GM18873 (cell line): ENCODE measurements around the gene RNASE1.
"Not testable (repeated sequence)": the region's sequence is repeated elsewhere in the genome, so short reads cannot be mapped to it uniquely, and the experiment has no call there.

Source experiments
- ATAC-seq: cut with Tn5 transposase; IDR thresholded peaks from one replicate; pipeline ENCODE4 v1.9.1; 2021; ENCODE audit warnings: mild to moderate bottlenecking, moderate library complexity, moderate number of reproducible peaks; ENCODE audit not compliant: unreplicated experiment, low FRiP score

RNASE1 gene

GRCh38 chr14:20775901-20776300 lies 26.7 kb downstream of the RNASE1 start:
- no peak for ATAC-seq

GRCh38 chr14:20775043-20775442 lies 27.6 kb downstream of the RNASE1 start:
- no peak for ATAC-seq

- ATAC-seq, result no peak
Measured at GRCh38 chr14:20774258-20774824, 28.3 kb downstream of the RNASE1 start.

GRCh38 chr14:20772650-20773049 lies 30.0 kb downstream of the RNASE1 start:
- ATAC-seq, result no peak

- ATAC-seq, result no peak
Measured at GRCh38 chr14:20769421-20769820, 33.2 kb downstream of the RNASE1 start.

- no peak for ATAC-seq
Measured at GRCh38 chr14:20768593-20768892, 34.1 kb downstream of the RNASE1 start.

- no peak for ATAC-seq
Measured at GRCh38 chr14:20760950-20761349, 41.7 kb downstream of the RNASE1 start.

GRCh38 chr14:20759465-20759864 lies 43.2 kb downstream of the RNASE1 start:
- ATAC-seq, result not testable (repeated sequence)

- no peak for ATAC-seq
Measured at GRCh38 chr14:20757965-20758364, 44.7 kb downstream of the RNASE1 start.

- ATAC-seq, result no peak
Measured at GRCh38 chr14:20755037-20755436, 47.6 kb downstream of the RNASE1 start.

- no peak for ATAC-seq
Measured at GRCh38 chr14:20754308-20754707, 48.3 kb downstream of the RNASE1 start.

- no peak for ATAC-seq
Measured at GRCh38 chr14:20751963-20752562, 50.6 kb downstream of the RNASE1 start.
